OCI-LY1 (cell line): ENCODE data around the gene CPOX.
A peak's percentile ranks its signal among the peaks of the same experiment; 100 is the strongest.
"Not testable (repeated sequence)": the region's sequence is repeated elsewhere in the genome, so short reads cannot be mapped to it uniquely, and the experiment has no call there.

ENCODE experiments used
- H2AFZ ChIP-seq: fragments of 200-600 bp; sonication (generic), shearing (Covaris generic); 2 replicates; pipeline ENCODE4 v1.6.0; 2014; ENCODE audit warnings: antibody characterized with exemption, mild to moderate bottlenecking, low read length
- H3F3A ChIP-seq: fragments of 200-600 bp; sonication (generic), shearing (Covaris generic); 2 replicates; pipeline ENCODE4 v1.6.0; 2014; ENCODE audit warnings: mild to moderate bottlenecking, antibody characterized with exemption, low read length, moderate library complexity; ENCODE audit not compliant: insufficient read depth
- H3K27ac ChIP-seq: fragments of 200-600 bp; sonication (generic); 2 replicates; pipeline ENCODE4 v1.5.1; 2014; ENCODE audit warnings: low read length, mixed run types, mild to moderate bottlenecking, low read depth; ENCODE audit not compliant: poor library complexity, severe bottlenecking
- H3K27me3 ChIP-seq: fragments of 200-600 bp; sonication (generic); 2 replicates; pipeline ENCODE4 v1.6.0; 2014; ENCODE audit warnings: antibody characterized with exemption, mild to moderate bottlenecking, low read length, moderate library complexity; ENCODE audit not compliant: insufficient read depth
- H3K36me3 ChIP-seq: fragments of 200-600 bp; sonication (generic); 2 replicates; pipeline ENCODE4 v1.6.1; 2014; ENCODE audit warnings: mild to moderate bottlenecking, antibody characterized with exemption, low read length, moderate library complexity, mixed read lengths; ENCODE audit not compliant: insufficient read depth
- H3K4me1 ChIP-seq: fragments of 200-600 bp; sonication (generic); 2 replicates; pipeline ENCODE4 v1.5.1; 2014; ENCODE audit warnings: mild to moderate bottlenecking, low read length, moderate library complexity; ENCODE audit not compliant: insufficient read depth, severe bottlenecking
- H3K4me2 ChIP-seq: fragments of 200-600 bp; sonication (generic), shearing (Covaris generic); 2 replicates; pipeline ENCODE4 v1.6.1; 2014; ENCODE audit warnings: low read length
- H3K4me3 ChIP-seq: fragments of 200-600 bp; sonication (generic); 2 replicates; pipeline ENCODE4 v1.5.1; 2014; ENCODE audit warnings: low read length, low read depth, mild to moderate bottlenecking, mixed read lengths; ENCODE audit not compliant: poor library complexity, severe bottlenecking
- H3K79me2 ChIP-seq: fragments of 200-600 bp; shearing (Covaris generic); 2 replicates; pipeline ENCODE4 v1.6.1; 2016; ENCODE audit warnings: mixed run types, low read length, mixed read lengths; ENCODE audit not compliant: insufficient read depth
- H3K9ac ChIP-seq: fragments of 200-600 bp; sonication (generic), shearing (Covaris generic); 2 replicates; pipeline ENCODE4 v1.6.1; 2014; ENCODE audit warnings: mild to moderate bottlenecking, low read length, mixed read lengths
- H3K9me2 ChIP-seq: fragments of 200-600 bp; sonication (generic), shearing (Covaris generic); 2 replicates; pipeline ENCODE4 v1.6.1; 2014; ENCODE audit warnings: low read depth, mild to moderate bottlenecking, low read length, mixed read lengths
- H3K9me3 ChIP-seq: fragments of 200-600 bp; shearing (Covaris generic); 2 replicates; pipeline ENCODE4 v1.6.1; 2014; ENCODE audit warnings: low read length, mixed read lengths
- H4K20me1 ChIP-seq: fragments of 200-600 bp; sonication (generic), shearing (Covaris generic); 2 replicates; pipeline ENCODE4 v1.6.0; 2016; ENCODE audit warnings: mild to moderate bottlenecking, low read length; ENCODE audit not compliant: insufficient read depth
- CTCF ChIP-seq: fragments of 200-600 bp; sonication (generic), shearing (Covaris generic); IDR thresholded peaks from 2 replicates; pipeline ENCODE4 v1.5.1; 2017; ENCODE audit warnings: mild to moderate bottlenecking, antibody characterized with exemption, low read length, moderate library complexity, mixed read lengths
- EZH2 ChIP-seq: fragments of 200-600 bp; sonication (generic), shearing (Covaris generic); IDR thresholded peaks from 2 replicates; pipeline ENCODE4 v1.8.0; 2017; ENCODE audit warnings: borderline replicate concordance, mixed run types, mild to moderate bottlenecking, antibody characterized with exemption, low read length, moderate library complexity, mixed read lengths

The CPOX gene

GRCh38 chr3:98560911-98561310 is 32.5 kb downstream of the CPOX start:
- no peaks in the 10 kb centered on the region for H3K36me3 ChIP-seq
- H3K4me1 ChIP-seq: peaks cover 64% of the 10 kb centered on the region
- H3K4me2 ChIP-seq: no peak overlapping the region

GRCh38 chr3:98559769-98560168 is 33.6 kb downstream of the CPOX start:
- peaks cover 64% of the 10 kb centered on the region for H3K4me1 ChIP-seq
- not testable (repeated sequence) for H3F3A ChIP-seq, H3K4me2 ChIP-seq, H3K9me3 ChIP-seq, H3K9me2 ChIP-seq, H3K27me3 ChIP-seq, H4K20me1 ChIP-seq, H3K36me3 ChIP-seq, H2AFZ ChIP-seq, H3K9ac ChIP-seq, H3K79me2 ChIP-seq, H3K4me3 ChIP-seq, H3K27ac ChIP-seq

More at GRCh38 chr3:98560911-98561310, 32.5 kb downstream of the CPOX start:
- Histone ChIP-seq H3K79me2 (no peaks in the 10 kb centered on the region), H3K9me2 (no peaks in the 10 kb centered on the region), H3K4me3 (no peak overlapping the region), H3K9ac (no peak overlapping the region), H3K27ac (peak overlapping the region; percentile 35), H3K9me3 (no peaks in the 10 kb centered on the region), H4K20me1 (no peaks in the 10 kb centered on the region), H3K27me3 (no peaks in the 10 kb centered on the region), H3F3A (no peaks in the 10 kb centered on the region; the same call in 1 of the 2 replicates), H2AFZ (no peak overlapping the region)
- no peak for TF ChIP-seq CTCF
- no peak for TF ChIP-seq EZH2

DNA sequence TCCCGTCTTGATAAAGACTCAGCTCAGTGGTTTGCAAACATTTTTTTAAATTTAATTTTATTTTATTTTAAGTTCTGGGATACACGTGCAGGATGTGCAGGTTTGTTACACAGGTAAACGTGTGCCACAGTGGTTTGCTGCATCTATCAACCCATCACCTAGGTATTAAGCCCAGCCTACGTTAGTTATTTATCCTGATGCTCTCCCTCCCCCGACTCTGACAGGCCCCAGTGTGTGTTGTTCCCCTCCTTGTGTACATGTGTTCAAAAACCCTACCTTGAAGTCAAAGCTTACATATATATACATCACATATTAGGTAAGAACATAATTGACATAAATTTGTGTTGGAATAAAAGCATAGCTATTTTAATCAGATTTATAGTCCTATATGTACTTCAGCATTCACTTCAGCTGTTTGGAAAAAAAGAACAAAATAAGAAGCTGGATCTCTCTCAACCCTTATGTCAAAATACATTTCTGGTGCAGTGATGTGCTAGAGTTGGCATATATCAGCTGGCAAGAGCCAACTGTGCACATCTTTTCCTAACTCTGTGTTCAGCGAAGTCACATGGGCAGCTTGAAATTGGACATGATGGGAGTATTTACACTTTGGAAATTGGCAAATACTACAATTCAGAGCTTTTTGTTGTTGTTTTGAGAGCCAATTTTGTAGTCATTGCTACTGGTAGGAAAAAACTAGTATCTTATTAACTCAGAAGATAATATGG is 35.1 kb downstream of the CPOX start:
- Histone ChIP-seq H3F3A (no peaks in the 10 kb centered on the region; the same call in 1 of the 2 replicates), H3K4me2 (no peak overlapping the region), H3K27me3 (no peaks in the 10 kb centered on the region), H4K20me1 (no peaks in the 10 kb centered on the region), H3K9me2 (no peaks in the 10 kb centered on the region), H3K79me2 (no peaks in the 10 kb centered on the region), H3K27ac (no peak overlapping the region), H2AFZ (no peak overlapping the region), H3K36me3 (no peaks in the 10 kb centered on the region), H3K4me3 (no peak overlapping the region), H3K9me3 (no peaks in the 10 kb centered on the region), H3K4me1 (peaks cover 50% of the 10 kb centered on the region), H3K9ac (no peak overlapping the region)
- TF ChIP-seq CTCF (no peak), EZH2 (no peak)
